Fibroblast of lung (primary cell): ENCODE data around the gene CASP7. TPM values are rescaled to one million over a fixed set of nuclear protein-coding genes. Genes with fewer than 3 reads are reported as not detected.

Experiments used
- DNase-seq, 2 donors: peaks; one replicate each; pipeline versions ENCODE4 v3.0.0 to v3.0.0-alpha.2; 2010; ENCODE audit warnings: low read depth in 2 of 2
- H2AFZ ChIP-seq: 2 replicates; pipeline ENCODE4 v1.5.1; 2012; ENCODE audit warnings: low read length, control low read depth, inconsistent platforms
- H3K27ac ChIP-seq: 2 replicates; pipeline ENCODE4 v1.5.1; 2011; ENCODE audit warnings: low read length, control low read depth; ENCODE audit not compliant: insufficient read depth
- H3K27me3 ChIP-seq: 2 replicates; pipeline ENCODE4 v1.5.1; 2011; ENCODE audit warnings: mild to moderate bottlenecking, low read length; ENCODE audit not compliant: control insufficient read depth, insufficient read depth
- H3K36me3 ChIP-seq: 2 replicates; pipeline ENCODE4 v1.5.1; 2011; ENCODE audit warnings: low read length; ENCODE audit not compliant: control insufficient read depth, insufficient read depth
- H3K4me1 ChIP-seq: 2 replicates; pipeline ENCODE4 v1.5.1; 2011; ENCODE audit warnings: low read length; ENCODE audit not compliant: control insufficient read depth, insufficient read depth; ENCODE audit errors: extremely low read depth
- H3K4me2 ChIP-seq: 2 replicates; pipeline ENCODE4 v1.5.1; 2011; ENCODE audit warnings: low read length, control low read depth; ENCODE audit not compliant: insufficient read depth; ENCODE audit errors: extremely low read depth
- H3K4me3 ChIP-seq, 4 experiments: fragments of 200-600 bp in 1 of 4; sonication (generic) in 1 of 4; replicated peaks in 1 of 4; 2 replicates each; pipeline ENCODE4 v1.5.1; 2011 to 2016; ENCODE audit warnings: low read length in 4 of 4, low read depth in 3 of 4, mild to moderate bottlenecking in 3 of 4, control low read depth in 2 of 4, inconsistent platforms in 1 of 4, mixed read lengths in 1 of 4; ENCODE audit not compliant: insufficient read depth in 1 of 4; ENCODE audit errors: control extremely low read depth in 1 of 4
- H3K79me2 ChIP-seq: 2 replicates; pipeline ENCODE4 v1.5.1; 2012; ENCODE audit warnings: mild to moderate bottlenecking, low read length, inconsistent platforms; ENCODE audit not compliant: control insufficient read depth, insufficient read depth
- H3K9ac ChIP-seq: 2 replicates; pipeline ENCODE4 v1.5.1; 2011; ENCODE audit warnings: mild to moderate bottlenecking, low read length, control low read depth; ENCODE audit not compliant: insufficient read depth
- H3K9me3 ChIP-seq: 2 replicates; pipeline ENCODE4 v1.5.1; 2012; ENCODE audit warnings: low read depth, low read length; ENCODE audit not compliant: control insufficient read depth, insufficient read depth
- H4K20me1 ChIP-seq: 2 replicates; pipeline ENCODE4 v1.5.1; 2011; ENCODE audit warnings: low read length; ENCODE audit not compliant: control insufficient read depth, insufficient read depth; ENCODE audit errors: extremely low read depth
- EZH2 ChIP-seq: IDR thresholded peaks from 2 replicates; pipeline ENCODE4 v1.5.1; 2012; ENCODE audit warnings: low read length, control low read depth, mild to moderate bottlenecking; ENCODE audit errors: missing control alignments
- polyA plus RNA-seq, 2 donors: library from polyadenylated mRNA; depleted of rRNA in 1 of 2; stranded (reverse) in 1 of 2; unstranded in 1 of 2; fragments of >200 nt; gene quantifications; 2 replicates each; pipeline ENCODE4 v1.2.1, GENCODE V29; 2011 to 2012; ENCODE audit warnings: missing spikeins in 1 of 2
- total RNA-seq: library from RNA; depleted of rRNA; stranded (reverse); fragments of >200 nt; gene quantifications from 2 replicates; pipeline ENCODE4 v1.2.1, GENCODE V29; 2014
- TF ChIP-seq, protein P1 (sequence below), 2 donors: IDR thresholded peaks in 1 of 2; conservative IDR thresholded peaks in 1 of 2; 1 replicate in 1 of 2; 2 replicates in 1 of 2; pipeline ENCODE4 v1.5.1; 2011 to 2012; ENCODE audit warnings: low read length in 2 of 2, control low read depth in 1 of 2, inconsistent platforms in 1 of 2, low read depth in 1 of 2, mild to moderate bottlenecking in 1 of 2

Gene CASP7
- total and polyA plus RNA-seq, 2 donors (not counting 1 experiment from before 2014, with no cell fraction given) = 27.0 to 28.9 TPM

DNA sequence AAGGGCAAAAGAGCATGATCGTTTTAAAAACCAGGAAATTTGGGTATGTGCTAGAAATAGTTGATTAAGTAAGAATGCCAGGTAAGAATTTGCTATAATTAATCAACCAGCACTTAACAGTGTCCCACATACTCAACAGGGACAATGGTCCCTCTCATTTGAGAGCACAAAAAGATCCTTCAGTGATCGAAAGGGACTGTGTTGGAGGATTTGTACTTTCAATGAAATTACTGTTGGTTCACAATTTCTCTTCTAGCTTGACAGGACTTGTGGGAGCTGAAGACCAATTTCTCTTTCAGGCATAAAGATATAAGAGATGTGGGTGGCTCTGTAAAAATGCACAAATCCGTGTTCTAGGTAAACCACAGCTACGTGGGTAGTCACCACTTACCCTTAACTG, 59.3 kb downstream of the CASP7 start:
- H2AFZ ChIP-seq = no peak overlapping the region
- H4K20me1 ChIP-seq = no peaks in the 10 kb centered on the region
- no peak overlapping the region for H3K4me3 ChIP-seq
- H3K4me1 ChIP-seq = no peaks in the 10 kb centered on the region
- H3K36me3 ChIP-seq = no peaks in the 10 kb centered on the region
- no peak overlapping the region for H3K9ac ChIP-seq
- H3K9me3 ChIP-seq = no peaks in the 10 kb centered on the region
- peak in 1 of 2 donors; percentile 8 for DNase-seq
- TF ChIP-seq, protein P1, sequence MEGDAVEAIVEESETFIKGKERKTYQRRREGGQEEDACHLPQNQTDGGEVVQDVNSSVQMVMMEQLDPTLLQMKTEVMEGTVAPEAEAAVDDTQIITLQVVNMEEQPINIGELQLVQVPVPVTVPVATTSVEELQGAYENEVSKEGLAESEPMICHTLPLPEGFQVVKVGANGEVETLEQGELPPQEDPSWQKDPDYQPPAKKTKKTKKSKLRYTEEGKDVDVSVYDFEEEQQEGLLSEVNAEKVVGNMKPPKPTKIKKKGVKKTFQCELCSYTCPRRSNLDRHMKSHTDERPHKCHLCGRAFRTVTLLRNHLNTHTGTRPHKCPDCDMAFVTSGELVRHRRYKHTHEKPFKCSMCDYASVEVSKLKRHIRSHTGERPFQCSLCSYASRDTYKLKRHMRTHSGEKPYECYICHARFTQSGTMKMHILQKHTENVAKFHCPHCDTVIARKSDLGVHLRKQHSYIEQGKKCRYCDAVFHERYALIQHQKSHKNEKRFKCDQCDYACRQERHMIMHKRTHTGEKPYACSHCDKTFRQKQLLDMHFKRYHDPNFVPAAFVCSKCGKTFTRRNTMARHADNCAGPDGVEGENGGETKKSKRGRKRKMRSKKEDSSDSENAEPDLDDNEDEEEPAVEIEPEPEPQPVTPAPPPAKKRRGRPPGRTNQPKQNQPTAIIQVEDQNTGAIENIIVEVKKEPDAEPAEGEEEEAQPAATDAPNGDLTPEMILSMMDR (conservative IDR thresholded peaks at IDR 0.05 in 1 of 2, IDR thresholded peaks at IDR 0.05 in 1 of 2; ENCODE audit: low read depth in 1 of 2, low read length in 2 of 2) = no peak
- TF ChIP-seq EZH2 = no peak
- H3K27me3 ChIP-seq = no peaks in the 10 kb centered on the region
- H3K79me2 ChIP-seq = no peaks in the 10 kb centered on the region
- H3K27ac ChIP-seq = no peak overlapping the region
- no peak overlapping the region for H3K4me2 ChIP-seq

DNA sequence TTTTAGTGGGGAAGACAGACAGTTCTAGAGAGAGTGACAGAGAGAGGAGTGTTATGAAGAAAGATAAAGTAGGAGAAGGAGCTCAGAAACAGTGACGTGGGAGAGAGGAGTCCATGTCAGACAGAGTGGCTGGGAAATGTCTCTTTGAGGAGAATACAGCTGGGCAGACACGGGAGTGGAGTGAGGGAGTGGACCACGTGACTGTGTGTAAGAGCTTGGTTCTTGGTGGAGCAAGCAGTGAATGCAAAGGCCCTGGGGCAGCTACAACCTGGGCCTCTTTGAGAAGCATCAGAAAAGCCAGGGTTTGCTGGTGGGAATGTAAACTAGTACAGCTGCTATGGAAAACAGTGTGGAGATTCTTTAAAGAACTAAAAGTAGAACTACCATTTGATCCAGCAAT, 59.9 kb downstream of the CASP7 start:
- H3K9ac ChIP-seq = no peak overlapping the region
- no peaks in the 10 kb centered on the region for H3K36me3 ChIP-seq
- no peak overlapping the region for H3K4me2 ChIP-seq
- no peaks in the 10 kb centered on the region for H3K4me1 ChIP-seq
- H2AFZ ChIP-seq = no peak overlapping the region
- no peak for DNase-seq
- H3K27ac ChIP-seq = no peak overlapping the region
- TF ChIP-seq, protein P1 (conservative IDR thresholded peaks at IDR 0.05 in 1 of 2, IDR thresholded peaks at IDR 0.05 in 1 of 2; ENCODE audit: low read depth in 1 of 2, low read length in 2 of 2) = no peak
- no peak for TF ChIP-seq EZH2
- no peaks in the 10 kb centered on the region for H3K27me3 ChIP-seq
- H3K79me2 ChIP-seq = no peaks in the 10 kb centered on the region
- H3K4me3 ChIP-seq = no peak overlapping the region
- H3K9me3 ChIP-seq = no peaks in the 10 kb centered on the region
- no peaks in the 10 kb centered on the region for H4K20me1 ChIP-seq

DNA sequence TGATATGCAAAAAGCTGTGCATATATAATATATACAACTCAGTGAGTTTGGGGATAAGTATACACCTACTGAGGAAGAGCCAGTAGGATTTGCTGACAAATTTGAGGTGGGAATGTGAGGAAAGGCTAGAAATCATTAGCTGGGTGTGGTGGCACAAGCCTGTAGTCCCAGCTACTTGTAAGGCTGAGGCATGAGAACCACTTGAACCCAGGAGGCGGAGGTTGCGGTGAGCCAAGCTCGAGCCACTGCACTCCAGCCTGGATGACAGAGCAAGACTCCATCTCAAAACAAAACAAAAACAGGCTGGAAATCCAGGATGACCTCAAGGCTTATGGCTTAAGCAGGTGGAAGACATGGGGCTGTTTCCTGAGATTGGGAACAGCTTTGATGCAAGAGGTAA, 61.1 kb downstream of the CASP7 start:
- Histone ChIP-seq H3K79me2 (no peaks in the 10 kb centered on the region), H3K9ac (no peak overlapping the region), H3K4me3 (no peak overlapping the region), H3K27ac (no peak overlapping the region), H3K9me3 (no peaks in the 10 kb centered on the region), H3K36me3 (no peaks in the 10 kb centered on the region), H3K4me2 (no peak overlapping the region), H2AFZ (no peak overlapping the region), H3K27me3 (no peaks in the 10 kb centered on the region), H4K20me1 (no peaks in the 10 kb centered on the region), H3K4me1 (no peaks in the 10 kb centered on the region)
- TF ChIP-seq, protein P1 (conservative IDR thresholded peaks at IDR 0.05 in 1 of 2, IDR thresholded peaks at IDR 0.05 in 1 of 2; ENCODE audit: low read depth in 1 of 2, low read length in 2 of 2) = no peak
- TF ChIP-seq EZH2 = no peak
- no peak for DNase-seq
